HepG2 (cell line): ENCODE data around the gene C22orf15. TPM values are rescaled to one million over a fixed set of nuclear protein-coding genes. Genes with fewer than 3 reads are reported as not detected.

ENCODE experiments used
- DMTF1 ChIP-seq: sonication (generic); formaldehyde crosslinking; IDR thresholded peaks from 2 replicates; pipeline ENCODE4 v1.4.0; 2020; ENCODE audit warnings: mild to moderate bottlenecking, missing genetic modification reagents
- ERF ChIP-seq: IDR thresholded peaks from 2 replicates; pipeline ENCODE4 v1.6.1; 2018; ENCODE audit warnings: missing biosample characterization, missing genetic modification reagents
- HNF4A ChIP-seq: sonication (generic); formaldehyde crosslinking; IDR thresholded peaks from 2 replicates; pipeline ENCODE4 v1.4.0; 2020; ENCODE audit warnings: missing genetic modification reagents
- HNRNPL ChIP-seq: fragments of 200-400 bp; formaldehyde crosslinking; IDR thresholded peaks from 2 replicates; pipeline ENCODE4 v1.6.1; 2017; ENCODE audit warnings: mild to moderate bottlenecking, low read depth, low read length
- MAZ ChIP-seq, 2 experiments: sonication (generic) in 1 of 2; formaldehyde crosslinking in 1 of 2; IDR thresholded peaks; 2 replicates each; pipeline versions ENCODE4 v1.5.0 to v1.6.1; 2012 to 2020; ENCODE audit warnings: low read depth in 2 of 2, mild to moderate bottlenecking in 2 of 2, borderline replicate concordance in 1 of 2, improper control_type of control experiment in 1 of 2, low read length in 1 of 2, missing genetic modification reagents in 1 of 2, moderate library complexity in 1 of 2
- NR0B2 ChIP-seq: sonication (generic); formaldehyde crosslinking; IDR thresholded peaks from 2 replicates; pipeline ENCODE4 v1.4.0; 2020; ENCODE audit warnings: mild to moderate bottlenecking, missing genetic modification reagents
- NRL ChIP-seq: sonication (generic); formaldehyde crosslinking; IDR thresholded peaks from 2 replicates; pipeline ENCODE4 v1.5.0; 2020; ENCODE audit warnings: missing genetic modification reagents, mild to moderate bottlenecking, moderate library complexity, borderline replicate concordance
- PAXIP1 ChIP-seq: sonication (generic); formaldehyde crosslinking; conservative IDR thresholded peaks from 2 replicates; pipeline ENCODE4 v1.4.0; 2020; ENCODE audit warnings: mild to moderate bottlenecking, missing genetic modification reagents, moderate library complexity
- PRDM10 ChIP-seq: sonication (generic); formaldehyde crosslinking; IDR thresholded peaks from 2 replicates; pipeline ENCODE4 v1.4.0; 2020; ENCODE audit warnings: low read depth, missing genetic modification reagents
- RARA ChIP-seq: IDR thresholded peaks from 2 replicates; pipeline ENCODE4 v1.6.1; 2016; ENCODE audit warnings: missing genetic modification reagents, missing compliant biosample characterization
- RBFOX2 ChIP-seq: fragments of 200-400 bp; formaldehyde crosslinking; IDR thresholded peaks from 2 replicates; pipeline ENCODE4 v1.6.1; 2017; ENCODE audit warnings: low read depth, mild to moderate bottlenecking, low read length
- TOPORS ChIP-seq: sonication (generic); formaldehyde crosslinking; IDR thresholded peaks from 2 replicates; pipeline ENCODE4 v1.8.0; 2023; ENCODE audit warnings: mild to moderate bottlenecking, missing genetic modification reagents
- ZFP1 ChIP-seq: IDR thresholded peaks from 2 replicates; pipeline ENCODE4 v1.6.1; 2016
- ZMAT3 ChIP-seq: sonication (generic); formaldehyde crosslinking; conservative IDR thresholded peaks from 2 replicates; pipeline ENCODE4 v1.7.0; 2021; ENCODE audit warnings: missing genetic modification reagents
- ZNF232 ChIP-seq: sonication (generic); formaldehyde crosslinking; IDR thresholded peaks from 2 replicates; pipeline ENCODE4 v1.4.0; 2020; ENCODE audit warnings: missing genetic modification reagents, borderline replicate concordance
- ZNF274 ChIP-seq: sonication (generic); formaldehyde crosslinking; IDR thresholded peaks from 2 replicates; pipeline ENCODE4 v1.5.1; 2020; ENCODE audit warnings: mild to moderate bottlenecking, missing genetic modification reagents
- ZNF614 ChIP-seq: IDR thresholded peaks from 2 replicates; pipeline ENCODE4 v1.6.1; 2018; ENCODE audit warnings: missing biosample characterization, missing genetic modification reagents, inconsistent platforms, borderline replicate concordance
- polyA plus RNA-seq, 8 experiments: library from polyadenylated mRNA; depleted of rRNA in 3 of 8; stranded (reverse) in 7 of 8; unstranded in 1 of 8; fragments of >200 nt; fragmentation: Illumina TruSeq in 4 of 8; extraction: Trizol in 4 of 8; gene quantifications; 2 replicates each; pipeline versions ENCODE4 v1.2.1 to v1.2.3, GENCODE V29; 2011 to 2016; ENCODE audit warnings: low read depth in 4 of 8, missing spikeins in 1 of 8, mixed read lengths in 1 of 8; ENCODE audit not compliant: insufficient read depth in 1 of 8
- total RNA-seq, 5 experiments: library from RNA; depleted of rRNA; stranded (reverse); fragments of >200 nt; fragmentation: Illumina TruSeq; extraction: Trizol; gene quantifications; 2 replicates each; pipeline ENCODE4 v1.2.3, GENCODE V29; 2016; ENCODE audit warnings: low read depth in 1 of 5

C22orf15 gene
- total and polyA plus RNA-seq, 2 of the 13 experiments (the other 11 are each of a cell fraction or from before 2014, with no cell fraction given): not detected

- TF ChIP-seq PAXIP1 (CRISPR knock-in tag) (peak; percentile 62; the same call in 1 of the 2 replicates), NR0B2 (CRISPR knock-in tag) (no peak), DMTF1 (CRISPR knock-in tag) (no peak), ERF (CRISPR knock-in tag) (0 out of 2 replicates have a peak, but pooled peaks have one; percentile 5), HNF4A (peak; percentile 19; the same call in 1 of the 2 replicates), RARA (peak; percentile 40; the same call in 1 of the 2 replicates), HNRNPL (0 out of 2 replicates have a peak, but pooled peaks have one; percentile 30), ZFP1 (no peak), ZMAT3 (no peak), ZNF614 (0 out of 2 replicates have a peak, but pooled peaks have one; percentile 0), NRL (0 out of 2 replicates have a peak, but pooled peaks have one; percentile 36), MAZ (IDR thresholded peaks at IDR 0.05; ENCODE audit: borderline replicate concordance, low read depth, low read length) (no peak), MAZ (CRISPR knock-in tag; IDR thresholded peaks at IDR 0.05; ENCODE audit: low read depth) (0 out of 2 replicates have a peak, but pooled peaks have one; percentile 11), PRDM10 (peak; percentile 17; the same call in 1 of the 2 replicates), ZNF232 (CRISPR knock-in tag) (0 out of 2 replicates have a peak, but pooled peaks have one; percentile 17), ZNF274 (0 out of 2 replicates have a peak, but pooled peaks have one; percentile 39), TOPORS (CRISPR knock-in tag) (peak; percentile 45; the same call in 1 of the 2 replicates), RBFOX2 (0 out of 2 replicates have a peak, but pooled peaks have one; percentile 12)
Observed at GRCh38 chr22:23783265-23784150, 20.7 kb downstream of the C22orf15 start (continued).
